Adrenal gland (tissue), 19 donors: Measurements from ENCODE around the gene BMP2K. TPM values are rescaled to one million over a fixed set of nuclear protein-coding genes. Genes with fewer than 3 reads are reported as not detected.

Experiments used
- DNase-seq, 7 donors: peaks; one replicate each; pipeline ENCODE4 v3.0.0-alpha.2; 2019 to 2020
- H3K27ac ChIP-seq, 5 donors: fragments of 200-600 bp; sonication (generic) in 4 of 5; 1 replicate in 3 of 5; 2 replicates in 2 of 5; pipeline versions ENCODE4 v1.5.1 to v1.8.0; 2016 to 2020; ENCODE audit warnings: mild to moderate bottlenecking in 1 of 5
- H3K27me3 ChIP-seq: fragments of 200-600 bp; 2 replicates; pipeline ENCODE4 v1.8.0; 2021
- H3K36me3 ChIP-seq, 2 donors: fragments of 200-600 bp; replicated peaks in 1 of 2; 1 replicate in 1 of 2; 2 replicates in 1 of 2; pipeline versions ENCODE4 v1.5.1 to v1.8.0; 2018 to 2022
- H3K4me1 ChIP-seq, 2 donors: fragments of 200-600 bp; replicated peaks in 1 of 2; 1 replicate in 1 of 2; 2 replicates in 1 of 2; pipeline versions ENCODE4 v1.5.1 to v1.8.0; 2018 to 2021
- H3K4me3 ChIP-seq, 4 donors: fragments of 200-600 bp; sonication (generic) in 3 of 4; one replicate each; pipeline ENCODE4 v1.5.1; 2016 to 2018
- H3K9me3 ChIP-seq, 3 donors: fragments of 200-600 bp; sonication (generic) in 1 of 3; replicated peaks in 1 of 3; 1 replicate in 2 of 3; 2 replicates in 1 of 3; pipeline versions ENCODE4 v1.5.1 to v1.8.0; 2016 to 2021
- POLR2A ChIP-seq, 2 donors: fragments of 450-650 bp; IDR thresholded peaks; one replicate each; pipeline ENCODE4 v1.6.1; 2017; ENCODE audit warnings: antibody characterized with exemption in 2 of 2, mild to moderate bottlenecking in 2 of 2, moderate library complexity in 1 of 2
- WGBS, 4 donors: extraction: QIAGEN DNeasy Blood & Tissue Kit in 2 of 4; methylation state at CpG; one replicate each; pipeline versions ENCODE4 v1.1.5 to v1.1.7; 2013 to 2017; 5-methylcytosine and 5-hydroxymethylcytosine counted together
- intact Hi-C, 2 donors: fragments of 100-400 bp; cut with DNase I; formaldehyde crosslinking; loops; one replicate each; pipeline versions ENCODE4 v1.14.1 to v1.15.0; 2022 to 2023
- long read RNA-seq, 10 donors: library from polyadenylated mRNA in 3 of 10; unstranded in 2 of 10; stranded (forward) in 1 of 10; transcript quantifications; one replicate each; pipeline ENCODE4 v2.0.0 and lab custom pipeline, GENCODE V29; 2021 to 2026
- polyA plus RNA-seq, 3 donors: library from polyadenylated mRNA; stranded (reverse); fragments of 200-250 nt in 2 of 3; fragments of 350-450 nt in 1 of 3; fragmentation: Illumina TruSeq in 1 of 3; extraction: RNeasy Lipid Tissue Mini Kit (QIAGEN cat#74804) in 1 of 3; gene quantifications; one replicate each; pipeline ENCODE4 v1.2.3, GENCODE V29; 2013 to 2014
- total RNA-seq, 9 donors: library from RNA; depleted of rRNA in 4 of 9; stranded (reverse); fragments of >200 nt in 4 of 9; fragments of 120-200 nt in 1 of 9; fragmentation: NEBNext Ultra II Directional in 1 of 9; extraction: Animal tissue kit (Norgen Biotek cat#: 25700) in 1 of 9; gene quantifications; one replicate each; pipeline versions ENCODE4 v1.1.0 to v1.2.4, GENCODE V29; 2013 to 2023
- TF ChIP-seq, protein P1 (sequence below), 6 experiments: fragments of 450-650 bp in 4 of 6; fragments of 200-600 bp in 2 of 6; sonication (generic) in 1 of 6; IDR thresholded peaks; 1 replicate in 5 of 6; 2 replicates in 1 of 6; pipeline versions ENCODE4 v1.5.1 to v1.8.0; 2016 to 2021; ENCODE audit warnings: antibody characterized with exemption in 6 of 6, mild to moderate bottlenecking in 2 of 6, moderate library complexity in 1 of 6
- donor health status: healthy with polysubstance abuse.
- donor health status: Bipolar disorder and iron deficiency.
- donor health status: DM: yes; HTN: yes; CAD: no.
- donor health status: DM: no; HTN: no; CAD: no.
- donor health status: DM: no; HTN: no; CAD: no.
- donor health status: DM: yes; HTN: yes; CAD: no.

Gene BMP2K
- total RNA-seq, result 10 to 100 TPM; 18.7 to 73.2 (median 39.9) TPM
- 10 to 100 TPM in 2 of 3 donors, 1 to 10 TPM in 1; 8.7 to 54.9 (median 11.1) TPM for polyA plus RNA-seq
- long read RNA-seq, donor 1, partial matches to known transcripts, result 0 of 3 reads
- long read RNA-seq, donor 1, other reads (novel, unspliced or antisense), result 0 of 3 reads
- long read RNA-seq, donor 2, result 0 reads
- long read RNA-seq, donor 3, result 0 reads
- long read RNA-seq, donor 4, result 0 reads
- long read RNA-seq, donor 5, transcript BMP2K-201 (16 exons, 3,804 nt), result major isoform, 6 of 23 reads
- long read RNA-seq, donor 5, partial matches to known transcripts, result 2 of 23 reads
- long read RNA-seq, donor 5, other reads (novel, unspliced or antisense), result 12 of 23 reads
- long read RNA-seq, donor 6, partial matches to known transcripts, result 0 of 1 reads
- long read RNA-seq, donor 6, other reads (novel, unspliced or antisense), result 1 of 1 reads
- long read RNA-seq, donor 7, result 0 reads
- long read RNA-seq, donor 8, partial matches to known transcripts, result 0 of 2 reads
- long read RNA-seq, donor 8, other reads (novel, unspliced or antisense), result 0 of 2 reads
- long read RNA-seq, donor 9, partial matches to known transcripts, result 0 of 1 reads
- long read RNA-seq, donor 9, other reads (novel, unspliced or antisense), result 0 of 1 reads
- long read RNA-seq, donor 10, partial matches to known transcripts, result 0 of 2 reads
- long read RNA-seq, donor 10, other reads (novel, unspliced or antisense), result 0 of 2 reads

DNA sequence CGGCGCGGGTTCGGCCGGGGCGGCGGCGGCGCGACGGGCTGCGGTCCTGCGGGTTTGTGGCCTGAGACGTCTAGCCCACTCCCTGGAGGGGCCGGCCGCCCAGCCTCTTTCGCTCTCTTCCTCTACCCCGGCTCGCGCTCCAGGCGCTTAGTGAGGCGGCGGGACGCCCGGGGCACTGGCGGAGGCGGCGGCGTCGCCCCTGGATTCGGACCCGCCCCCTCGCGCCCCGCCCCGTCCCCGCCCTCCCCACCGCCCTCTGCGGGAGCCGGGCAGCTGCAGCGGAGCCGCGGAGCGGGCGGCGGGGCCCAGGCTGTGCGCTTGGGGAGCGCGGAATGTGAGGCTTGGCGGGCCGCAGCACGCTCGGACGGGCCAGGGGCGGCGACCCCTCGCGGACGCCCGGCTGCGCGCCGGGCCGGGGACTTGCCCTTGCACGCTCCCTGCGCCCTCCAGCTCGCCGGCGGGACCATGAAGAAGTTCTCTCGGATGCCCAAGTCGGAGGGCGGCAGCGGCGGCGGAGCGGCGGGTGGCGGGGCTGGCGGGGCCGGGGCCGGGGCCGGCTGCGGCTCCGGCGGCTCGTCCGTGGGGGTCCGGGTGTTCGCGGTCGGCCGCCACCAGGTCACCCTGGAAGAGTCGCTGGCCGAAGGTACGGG is at the start of gene BMP2K:
Gene BMP2K (plus strand): TSS at position 272 of the 650 bp plus-strand sequence. CDS start 194 bp downstream, at position 466.
- Histone ChIP-seq H3K27me3 (no peaks in the 10 kb centered on the region), H3K4me1 (peaks cover 0 to 37% of the 10 kb centered on the region in 2 donors), H3K36me3 (no peaks in the 10 kb centered on the region), H3K4me3 (peak within 1 kb of the TSS; percentile 38 to 96 (median 64)), H3K27ac (peak within 1 kb of the TSS; percentile 88 to 99 (median 94)), H3K9me3 (no peaks in the 10 kb centered on the region)
- intact Hi-C loops, result loop anchor here in 1 of 2 donors (10.0 kb wide), 1 partner anchor 121 kb away; no protein-coding TSS in a partner anchor
- 0 to 1% (median 0%) methylated on average over 3 to 95 of the region's 95 CpGs for WGBS, 4 donors
- peak; percentile 73 to 83 (median 78) for DNase-seq
- TF ChIP-seq, protein P1, sequence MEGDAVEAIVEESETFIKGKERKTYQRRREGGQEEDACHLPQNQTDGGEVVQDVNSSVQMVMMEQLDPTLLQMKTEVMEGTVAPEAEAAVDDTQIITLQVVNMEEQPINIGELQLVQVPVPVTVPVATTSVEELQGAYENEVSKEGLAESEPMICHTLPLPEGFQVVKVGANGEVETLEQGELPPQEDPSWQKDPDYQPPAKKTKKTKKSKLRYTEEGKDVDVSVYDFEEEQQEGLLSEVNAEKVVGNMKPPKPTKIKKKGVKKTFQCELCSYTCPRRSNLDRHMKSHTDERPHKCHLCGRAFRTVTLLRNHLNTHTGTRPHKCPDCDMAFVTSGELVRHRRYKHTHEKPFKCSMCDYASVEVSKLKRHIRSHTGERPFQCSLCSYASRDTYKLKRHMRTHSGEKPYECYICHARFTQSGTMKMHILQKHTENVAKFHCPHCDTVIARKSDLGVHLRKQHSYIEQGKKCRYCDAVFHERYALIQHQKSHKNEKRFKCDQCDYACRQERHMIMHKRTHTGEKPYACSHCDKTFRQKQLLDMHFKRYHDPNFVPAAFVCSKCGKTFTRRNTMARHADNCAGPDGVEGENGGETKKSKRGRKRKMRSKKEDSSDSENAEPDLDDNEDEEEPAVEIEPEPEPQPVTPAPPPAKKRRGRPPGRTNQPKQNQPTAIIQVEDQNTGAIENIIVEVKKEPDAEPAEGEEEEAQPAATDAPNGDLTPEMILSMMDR (IDR thresholded peaks at IDR 0.05), result peak in 1 of 6 experiments; percentile 9
- peak; percentile 44 to 76 for TF ChIP-seq POLR2A (IDR thresholded peaks at IDR 0.05)

DNA sequence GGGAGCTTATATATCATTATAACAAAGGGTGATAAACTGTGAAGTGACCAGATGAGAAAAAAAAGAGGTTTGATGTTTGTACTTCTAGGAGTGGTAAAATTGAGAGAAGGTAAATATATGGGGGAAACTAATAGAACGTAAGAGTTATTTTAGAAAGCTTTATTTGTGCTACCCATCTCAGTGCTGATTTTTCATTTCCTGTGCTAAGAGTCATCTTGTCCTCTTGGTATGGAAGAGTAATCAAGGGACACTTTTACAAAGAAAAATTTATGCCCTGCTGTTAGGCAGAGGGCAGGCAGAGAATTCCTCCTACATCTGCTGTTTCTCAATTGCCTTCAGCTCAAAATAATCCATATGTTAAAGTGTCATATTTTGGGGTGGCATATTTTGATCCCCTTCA is 49.6 kb upstream of the BMP2K start:
- no peaks in the 10 kb centered on the region for H3K36me3 ChIP-seq
- no peaks in the 10 kb centered on the region for H3K9me3 ChIP-seq
- no peak overlapping the region for H3K4me3 ChIP-seq
- no peaks in the 10 kb centered on the region for H3K27me3 ChIP-seq
- intact Hi-C loops, result no loop called here
- no peak for TF ChIP-seq POLR2A (IDR thresholded peaks at IDR 0.05)
- TF ChIP-seq, protein P1 (IDR thresholded peaks at IDR 0.05), result no peak
- no peak overlapping the region for H3K27ac ChIP-seq
- WGBS, 4 donors, result 84 to 100% (median 88%) methylated on average over 1 of the region's 1 CpG
- H3K4me1 ChIP-seq, result no peaks in the 10 kb centered on the region
- DNase-seq, result no peak

DNA sequence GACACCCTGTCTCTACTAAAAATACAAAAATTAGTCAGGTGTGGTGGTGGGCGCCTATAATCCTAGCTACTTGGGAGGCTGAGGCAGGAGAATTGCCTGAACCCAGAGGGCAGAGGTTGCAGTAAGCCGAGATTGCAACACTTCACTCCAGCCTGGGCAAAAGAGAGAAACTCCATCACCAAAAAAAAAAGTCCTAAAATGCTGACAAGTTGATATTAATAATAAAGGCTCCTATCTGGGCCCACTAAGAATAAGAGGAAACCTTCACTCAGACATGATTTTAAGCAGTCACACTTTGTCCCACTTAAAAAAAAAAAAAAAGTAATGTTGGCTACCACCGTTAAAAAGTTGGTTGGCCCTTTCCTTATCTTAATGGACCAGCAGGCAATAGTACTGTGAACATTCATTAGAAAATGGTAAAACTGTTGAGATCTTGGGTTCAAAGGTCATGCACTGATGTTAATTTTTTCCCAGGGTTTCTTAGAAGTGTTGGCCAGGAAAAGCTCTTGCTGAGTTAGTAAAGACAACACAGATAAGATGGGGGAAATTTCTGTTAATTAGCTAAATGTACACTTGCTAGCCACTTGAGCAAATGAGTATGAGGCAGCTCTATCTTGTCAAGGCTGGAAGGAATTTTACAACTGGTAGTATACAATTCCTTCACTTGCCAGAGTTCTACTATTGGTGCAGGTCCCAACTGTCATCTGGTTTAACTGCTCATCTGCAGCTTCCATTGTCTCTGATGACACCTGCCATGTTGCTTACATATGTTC is 43.6 kb upstream of the BMP2K start:
- H3K4me3 ChIP-seq, result no peak overlapping the region
- WGBS, 4 donors, result 64 to 79% (median 67%) methylated on average over 3 of the region's 3 CpGs
- intact Hi-C loops, result no loop called here
- H3K27me3 ChIP-seq, result no peaks in the 10 kb centered on the region
- H3K9me3 ChIP-seq, result no peaks in the 10 kb centered on the region
- DNase-seq, result no peak
- H3K4me1 ChIP-seq, result no peaks in the 10 kb centered on the region
- no peaks in the 10 kb centered on the region for H3K36me3 ChIP-seq
- no peak for TF ChIP-seq POLR2A (IDR thresholded peaks at IDR 0.05)
- TF ChIP-seq, protein P1 (IDR thresholded peaks at IDR 0.05), result no peak
- H3K27ac ChIP-seq, result no peak overlapping the region
